ENCODE data around the gene SNAPC1.

DNA sequence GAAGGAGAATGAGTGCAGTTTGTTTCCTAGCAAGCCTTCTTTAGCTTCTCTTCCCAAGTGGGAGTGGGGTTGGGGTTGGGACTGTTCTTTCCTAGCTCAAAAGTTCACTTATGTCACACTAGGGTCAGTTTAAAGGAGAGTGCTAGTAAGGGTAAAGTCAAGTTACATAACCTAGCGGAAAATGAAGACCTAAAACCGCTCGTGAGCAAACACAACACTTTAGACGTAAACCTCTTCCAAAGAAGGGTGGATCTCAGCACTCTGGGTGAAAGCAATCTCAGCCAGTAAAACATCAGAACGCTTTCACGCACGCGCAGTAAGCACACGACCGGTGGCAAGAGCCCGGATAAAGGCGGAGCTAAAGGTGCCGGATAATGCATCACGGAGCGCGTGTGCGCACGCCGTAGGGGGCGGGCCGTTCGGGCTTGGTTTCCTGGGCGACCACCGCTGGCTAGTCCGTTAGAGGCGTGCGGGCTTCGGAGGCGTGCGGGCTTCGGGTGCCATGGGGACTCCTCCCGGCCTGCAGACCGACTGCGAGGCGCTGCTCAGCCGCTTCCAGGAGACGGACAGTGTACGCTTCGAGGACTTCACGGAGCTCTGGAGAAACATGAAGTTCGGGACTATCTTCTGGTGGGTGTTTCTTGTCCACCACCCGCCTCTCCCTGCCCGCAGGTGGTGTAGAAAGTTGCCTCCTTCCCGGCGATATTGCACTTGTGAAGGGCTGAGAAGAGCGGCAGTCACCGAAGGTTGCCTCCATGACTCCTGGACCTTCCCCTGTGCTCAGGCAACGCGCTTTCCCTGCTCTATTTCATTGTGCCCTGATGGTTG, at the start of gene SNAPC1:
- no peak for TF ChIP-seq CTCF (conservative IDR thresholded peaks at IDR 0.05 in 1 of 2, IDR thresholded peaks at IDR 0.05 in 1 of 2; ENCODE audit: low read depth in 1 of 2, low read length in 2 of 2)
- no peak for TF ChIP-seq EZH2 (IDR thresholded peaks at IDR 0.05; ENCODE audit: low read length, missing control alignments)

All from fibroblast of lung (primary cell).